Panc1 (cell line): ENCODE data around the gene KCNK10. TPM values are rescaled to one million over a fixed set of nuclear protein-coding genes. Genes with fewer than 3 reads are reported as not detected.

Source experiments
- ATAC-seq: fragments of 200-7000 bp; cut with Tn5 transposase; 2 replicates; pipeline ENCODE4 v1.9.1; 2020; ENCODE audit warnings: mild to moderate bottlenecking, moderate library complexity
- BruUV-seq: library from RNA; stranded (reverse); fragments of 400-500 nt; replicated peaks from 2 replicates; lab custom pipeline; 2021; lab: Mats Ljungman, UMichigan
- CTCF ChIA-PET: fragments of 300-600 bp; sonication (Branson Sonifier 250); formaldehyde crosslinking; loops from one replicate; lab custom pipeline; 2022; ENCODE audit warnings: antibody characterized with exemption; lab: Charles Lee
- POLR2A ChIA-PET: fragments of 300-600 bp; sonication (Branson Sonifier 250); formaldehyde crosslinking; loops from one replicate; lab custom pipeline; 2022; ENCODE audit warnings: antibody characterized with exemption; lab: Charles Lee
- DNase-seq: peaks from one replicate; pipeline ENCODE4 v3.0.0-alpha.2; 2010; ENCODE audit warnings: low read depth, low spot score
- H3K27ac ChIP-seq: 2 replicates; pipeline ENCODE4 v1.5.1; 2011; ENCODE audit warnings: mild to moderate bottlenecking, low read length, inconsistent platforms
- H3K27me3 ChIP-seq: fragments of 200-500 bp; sonication (Bioruptor generic); 2 replicates; pipeline ENCODE4 v1.6.0; 2014; ENCODE audit warnings: low read length, inconsistent platforms; ENCODE audit not compliant: control insufficient read depth, insufficient read depth
- H3K36me3 ChIP-seq: fragments of 200-500 bp; sonication (Bioruptor generic); 2 replicates; pipeline ENCODE4 v1.5.1; 2014; ENCODE audit warnings: inconsistent platforms, mild to moderate bottlenecking, low read length, moderate library complexity; ENCODE audit not compliant: control insufficient read depth, insufficient read depth
- H3K4me1 ChIP-seq: 2 replicates; pipeline ENCODE4 v1.5.1; 2011; ENCODE audit warnings: inconsistent platforms, mild to moderate bottlenecking, low read length, moderate library complexity; ENCODE audit not compliant: control insufficient read depth, insufficient read depth
- H3K4me3 ChIP-seq, 2 experiments: 2 replicates each; pipeline ENCODE4 v1.5.1; 2011 to 2012; ENCODE audit warnings: low read depth in 2 of 2, low read length in 2 of 2, mild to moderate bottlenecking in 2 of 2, inconsistent platforms in 1 of 2, moderate library complexity in 1 of 2
- H3K9me3 ChIP-seq: fragments of 200-500 bp; sonication (Bioruptor generic); 2 replicates; pipeline ENCODE4 v1.5.1; 2014; ENCODE audit warnings: low read depth, mild to moderate bottlenecking, inconsistent platforms, low read length, moderate library complexity; ENCODE audit not compliant: control insufficient read depth, insufficient read depth
- POLR2AphosphoS5 ChIP-seq: IDR thresholded peaks from 2 replicates; pipeline ENCODE4 v1.6.1; 2012; ENCODE audit warnings: mild to moderate bottlenecking, low read depth, low read length, moderate library complexity
- REST ChIP-seq, 2 experiments: IDR thresholded peaks; 2 replicates each; pipeline ENCODE4 v1.6.1; 2011 to 2012; ENCODE audit warnings: low read depth in 2 of 2, control low read depth in 1 of 2, low read length in 1 of 2, mild to moderate bottlenecking in 1 of 2, moderate library complexity in 1 of 2; ENCODE audit not compliant: insufficient read depth in 1 of 2
- SIN3A ChIP-seq: IDR thresholded peaks from 2 replicates; pipeline ENCODE4 v1.6.1; 2012; ENCODE audit warnings: low read depth, mild to moderate bottlenecking, low read length, moderate library complexity, borderline replicate concordance; ENCODE audit not compliant: insufficient read depth
- TCF7L2 ChIP-seq: IDR thresholded peaks from 2 replicates; pipeline ENCODE4 v1.6.1; 2011; ENCODE audit warnings: mild to moderate bottlenecking, low read depth, low read length, inconsistent platforms
- in situ Hi-C: cut with HindIII; loops from 2 replicates; pipeline ENCODE4 v1.10.0; 2016; ENCODE audit warnings: low sequenced_read_pairs, low pct_unique_long_range_greater_than_20kb
- intact Hi-C: fragments of 100-400 bp; cut with micrococcal nuclease; formaldehyde crosslinking; loops from one replicate; pipeline ENCODE4 v1.10.0; 2022; ENCODE audit not compliant: unreplicated experiment
- total RNA-seq: library from RNA; stranded (reverse); gene quantifications from one replicate; pipeline ENCODE4 v1.2.1, GENCODE V29; 2021; ENCODE audit not compliant: unreplicated experiment
- TF ChIP-seq, protein P1 (sequence below): fragments of 450-650 bp; IDR thresholded peaks from 2 replicates; pipeline ENCODE4 v1.5.1; 2017; ENCODE audit warnings: mild to moderate bottlenecking

Gene KCNK10
- total RNA-seq, 1 experiment from 2014 or later = 0.28 TPM

DNA sequence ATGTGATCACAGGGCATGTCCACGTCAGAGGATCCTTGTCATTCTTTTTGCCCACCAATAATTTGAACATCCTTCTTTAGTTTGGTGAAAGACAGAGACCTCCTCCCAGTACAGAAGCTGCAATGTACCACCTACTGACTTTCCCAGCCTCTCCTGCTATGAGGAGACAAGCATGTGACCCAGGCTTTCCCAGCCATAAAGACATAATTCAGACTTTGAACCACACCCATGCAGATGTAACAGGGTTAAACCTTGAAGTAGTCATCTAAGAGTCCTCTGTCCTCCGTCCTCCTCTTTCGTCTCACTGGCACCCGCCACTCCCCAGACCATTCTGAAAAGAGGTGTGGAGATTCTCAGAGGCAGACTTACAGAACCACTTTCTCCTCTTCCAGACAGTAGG lies 120.8 kb downstream of the KCNK10 start:
- no peak for ATAC-seq
- ChIA-PET CTCF (interaction anchor here (1.3 kb wide), 1 partner anchor 13 kb away, joined by 4 read pairs; no protein-coding TSS in a partner anchor), POLR2A (no interaction called here)
- no peak for TF ChIP-seq TCF7L2
- TF ChIP-seq SIN3A = no peak
- TF ChIP-seq POLR2AphosphoS5 = no peak
- TF ChIP-seq REST (IDR thresholded peaks at IDR 0.05; ENCODE audit: insufficient read depth in 1 of 2, low read depth in 2 of 2, low read length in 1 of 2) = no peak
- TF ChIP-seq, protein P1, sequence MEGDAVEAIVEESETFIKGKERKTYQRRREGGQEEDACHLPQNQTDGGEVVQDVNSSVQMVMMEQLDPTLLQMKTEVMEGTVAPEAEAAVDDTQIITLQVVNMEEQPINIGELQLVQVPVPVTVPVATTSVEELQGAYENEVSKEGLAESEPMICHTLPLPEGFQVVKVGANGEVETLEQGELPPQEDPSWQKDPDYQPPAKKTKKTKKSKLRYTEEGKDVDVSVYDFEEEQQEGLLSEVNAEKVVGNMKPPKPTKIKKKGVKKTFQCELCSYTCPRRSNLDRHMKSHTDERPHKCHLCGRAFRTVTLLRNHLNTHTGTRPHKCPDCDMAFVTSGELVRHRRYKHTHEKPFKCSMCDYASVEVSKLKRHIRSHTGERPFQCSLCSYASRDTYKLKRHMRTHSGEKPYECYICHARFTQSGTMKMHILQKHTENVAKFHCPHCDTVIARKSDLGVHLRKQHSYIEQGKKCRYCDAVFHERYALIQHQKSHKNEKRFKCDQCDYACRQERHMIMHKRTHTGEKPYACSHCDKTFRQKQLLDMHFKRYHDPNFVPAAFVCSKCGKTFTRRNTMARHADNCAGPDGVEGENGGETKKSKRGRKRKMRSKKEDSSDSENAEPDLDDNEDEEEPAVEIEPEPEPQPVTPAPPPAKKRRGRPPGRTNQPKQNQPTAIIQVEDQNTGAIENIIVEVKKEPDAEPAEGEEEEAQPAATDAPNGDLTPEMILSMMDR = no peak
- in situ Hi-C loops (no loop called here), intact Hi-C loops (no loop called here)
- Histone ChIP-seq H3K27me3 (no peaks in the 10 kb centered on the region), H3K9me3 (no peaks in the 10 kb centered on the region), H3K4me1 (no peaks in the 10 kb centered on the region), H3K36me3 (no peaks in the 10 kb centered on the region), H3K4me3 (no peak overlapping the region), H3K27ac (no peak overlapping the region)
- BruUV-seq = no TSS peak
- no peak for DNase-seq

DNA sequence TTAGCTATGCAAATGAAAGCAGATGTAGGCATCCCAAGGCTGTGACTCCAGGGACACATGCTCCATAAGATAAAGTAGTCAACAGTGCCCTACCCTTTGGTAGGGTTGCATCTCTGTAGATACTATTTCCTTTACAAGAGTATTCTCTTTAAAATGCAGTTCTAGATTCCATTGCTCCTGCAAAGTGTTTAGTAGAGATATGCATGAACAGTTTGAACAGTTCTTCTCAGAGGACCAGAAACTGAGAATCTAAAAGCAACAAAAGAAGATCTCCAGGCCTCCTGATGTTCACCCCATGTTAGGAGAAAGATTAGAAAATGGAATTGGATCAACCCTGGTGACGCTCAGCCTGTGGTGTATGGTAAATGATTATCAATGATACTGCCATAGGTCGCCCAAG lies 121.2 kb downstream of the KCNK10 start:
- POLR2A ChIA-PET = no interaction called here
- ATAC-seq (no peak), DNase-seq (no peak)
- no peaks in the 10 kb centered on the region for H3K4me1 ChIP-seq
- no peak overlapping the region for H3K27ac ChIP-seq
- in situ Hi-C loops = no loop called here
- CTCF ChIA-PET = interaction anchor here (1.3 kb wide), 1 partner anchor 13 kb away, joined by 4 read pairs; no protein-coding TSS in a partner anchor
- H3K27me3 ChIP-seq = no peaks in the 10 kb centered on the region
- intact Hi-C loops = no loop called here
- no TSS peak for BruUV-seq
- H3K36me3 ChIP-seq = no peaks in the 10 kb centered on the region
- H3K9me3 ChIP-seq = no peaks in the 10 kb centered on the region
- TF ChIP-seq, protein P1 = no peak
- TF ChIP-seq REST (IDR thresholded peaks at IDR 0.05; ENCODE audit: insufficient read depth in 1 of 2, low read depth in 2 of 2, low read length in 1 of 2) (no peak), POLR2AphosphoS5 (no peak), TCF7L2 (no peak), SIN3A (no peak)
- no peak overlapping the region for H3K4me3 ChIP-seq
